Kidney glomerular epithelial cell (primary cell): ENCODE data around the gene PCDHB6.
"Not testable (repeated sequence)": the region's sequence is repeated elsewhere in the genome, so short reads cannot be mapped to it uniquely, and the experiment has no call there.

ENCODE experiments used
- DNase-seq: peaks from one replicate; lab custom pipeline; 2025; lab: John Stamatoyannopoulos, UW

The PCDHB6 gene

GRCh38 chr5:141172381-141173204, 22.7 kb downstream of the PCDHB6 start, which contains the start of gene PCDHB7:
Gene PCDHB7, plus strand, starts transcription at chr5:141172644. Its CDS starts 192 bp downstream, at chr5:141172836.
- DNase-seq: peak; percentile 22

- not testable (repeated sequence) for DNase-seq
Observed at GRCh38 chr5:141174291-141175104, 24.6 kb downstream of the PCDHB6 start.

- DNase-seq: no peak
Observed at GRCh38 chr5:141175933-141176332, 26.1 kb downstream of the PCDHB6 start.

- not testable (repeated sequence) for DNase-seq
Observed at GRCh38 chr5:141177577-141178191, 27.8 kb downstream of the PCDHB6 start, which contains the start of gene PCDHB8. Gene PCDHB8, plus strand, starts transcription at chr5:141177790. Its CDS starts 245 bp downstream, at chr5:141178035.

GRCh38 chr5:141179371-141179770, 29.5 kb downstream of the PCDHB6 start:
- not testable (repeated sequence) for DNase-seq

- not testable (repeated sequence) for DNase-seq
Observed at GRCh38 chr5:141179876-141180275, 30.0 kb downstream of the PCDHB6 start.

- no peak for DNase-seq
Observed at GRCh38 chr5:141180313-141180712, 30.5 kb downstream of the PCDHB6 start.

- DNase-seq: peak; percentile 23
Observed at GRCh38 chr5:141182248-141182647, 32.4 kb downstream of the PCDHB6 start, which contains the start of gene PCDHB16. Gene PCDHB16, plus strand, starts transcription at chr5:141182387. Its CDS starts 173 bp downstream, at chr5:141182560.

GRCh38 chr5:141184117-141184855, 34.4 kb downstream of the PCDHB6 start:
- not testable (repeated sequence) for DNase-seq

GRCh38 chr5:141186897-141187512, 37.1 kb downstream of the PCDHB6 start, which contains the start of gene PCDHB9:
Gene PCDHB9, plus strand, starts transcription at chr5:141187161. Its CDS starts 158 bp downstream, at chr5:141187319.
- DNase-seq: peak; percentile 6

- not testable (repeated sequence) for DNase-seq
Observed at GRCh38 chr5:141188682-141189081, 38.8 kb downstream of the PCDHB6 start.

GRCh38 chr5:141189131-141189530, 39.3 kb downstream of the PCDHB6 start:
- not testable (repeated sequence) for DNase-seq

- peak; percentile 19 for DNase-seq
Observed at GRCh38 chr5:141192110-141192725, 42.4 kb downstream of the PCDHB6 start, which contains the start of gene PCDHB10. Gene PCDHB10, plus strand, starts transcription at chr5:141192353. Its CDS starts 200 bp downstream, at chr5:141192553.

GRCh38 chr5:141194332-141194731, 44.5 kb downstream of the PCDHB6 start:
- DNase-seq: not testable (repeated sequence)

- no peak for DNase-seq
Observed at GRCh38 chr5:141196363-141196762, 46.5 kb downstream of the PCDHB6 start.

- DNase-seq: no peak
Observed at GRCh38 chr5:141199359-141200235, 49.7 kb downstream of the PCDHB6 start, which contains the start of gene PCDHB11. Gene PCDHB11, plus strand, starts transcription at chr5:141199627. Its CDS starts 148 bp downstream, at chr5:141199775.

- not testable (repeated sequence) for DNase-seq
Observed at GRCh38 chr5:141201126-141201525, 51.3 kb downstream of the PCDHB6 start.

GRCh38 chr5:141201646-141202045, 51.8 kb downstream of the PCDHB6 start:
- DNase-seq: not testable (repeated sequence)
